Tibial nerve (tissue), 3 donors: ENCODE data around the gene CCDC183.

Source experiments
- CTCF ChIP-seq, 5 experiments: fragments of 200-600 bp in 3 of 5; fragments of 450-650 bp in 2 of 5; sonication (generic) in 3 of 5; IDR thresholded peaks; one replicate each; pipeline ENCODE4 v1.5.1; 2016 to 2019; ENCODE audit warnings: antibody characterized with exemption in 5 of 5, mild to moderate bottlenecking in 3 of 5, moderate library complexity in 2 of 5
- POLR2A ChIP-seq, 2 donors: fragments of 450-650 bp; IDR thresholded peaks; one replicate each; pipeline ENCODE4 v1.6.1; 2017; ENCODE audit warnings: antibody characterized with exemption in 2 of 2, mild to moderate bottlenecking in 2 of 2, moderate library complexity in 2 of 2

GRCh38 chr9:136794281-136794999 is 1.7 kb upstream of the CCDC183 start:
- TF ChIP-seq POLR2A (IDR thresholded peaks at IDR 0.05) (no peak), CTCF (IDR thresholded peaks at IDR 0.05) (no peak)
